AG04449 (cell line): Measurements from ENCODE around the gene PPP1CA.

Experiments used
- CTCF ChIA-PET: fragments of 350-600 bp; formaldehyde crosslinking; extraction: SDS; loops from one replicate; lab custom pipeline; 2021; ENCODE audit warnings: antibody characterized with exemption; lab: Yijun Ruan, JAX
- POLR2A ChIA-PET: fragments of 400-600, 350-600 bp; formaldehyde crosslinking; extraction: SDS; loops from one replicate; lab custom pipeline; 2020; ENCODE audit warnings: antibody characterized with exemption, inconsistent platforms; lab: Yijun Ruan, JAX
- DNase-seq: peaks from one replicate; pipeline ENCODE4 v3.0.0-alpha.2; 2010; ENCODE audit warnings: low read depth, low spot score
- H3K4me3 ChIP-seq: 2 replicates; pipeline ENCODE4 v1.5.1; 2011; ENCODE audit warnings: low read depth, mild to moderate bottlenecking, control low read depth, low read length
- TF ChIP-seq, protein P1 (sequence below): IDR thresholded peaks from one replicate; pipeline ENCODE4 v1.5.1; 2011; ENCODE audit warnings: mild to moderate bottlenecking, moderate library complexity, low read length, control low read depth, inconsistent platforms; ENCODE audit not compliant: insufficient read depth; ENCODE audit errors: missing control alignments

The PPP1CA gene

DNA sequence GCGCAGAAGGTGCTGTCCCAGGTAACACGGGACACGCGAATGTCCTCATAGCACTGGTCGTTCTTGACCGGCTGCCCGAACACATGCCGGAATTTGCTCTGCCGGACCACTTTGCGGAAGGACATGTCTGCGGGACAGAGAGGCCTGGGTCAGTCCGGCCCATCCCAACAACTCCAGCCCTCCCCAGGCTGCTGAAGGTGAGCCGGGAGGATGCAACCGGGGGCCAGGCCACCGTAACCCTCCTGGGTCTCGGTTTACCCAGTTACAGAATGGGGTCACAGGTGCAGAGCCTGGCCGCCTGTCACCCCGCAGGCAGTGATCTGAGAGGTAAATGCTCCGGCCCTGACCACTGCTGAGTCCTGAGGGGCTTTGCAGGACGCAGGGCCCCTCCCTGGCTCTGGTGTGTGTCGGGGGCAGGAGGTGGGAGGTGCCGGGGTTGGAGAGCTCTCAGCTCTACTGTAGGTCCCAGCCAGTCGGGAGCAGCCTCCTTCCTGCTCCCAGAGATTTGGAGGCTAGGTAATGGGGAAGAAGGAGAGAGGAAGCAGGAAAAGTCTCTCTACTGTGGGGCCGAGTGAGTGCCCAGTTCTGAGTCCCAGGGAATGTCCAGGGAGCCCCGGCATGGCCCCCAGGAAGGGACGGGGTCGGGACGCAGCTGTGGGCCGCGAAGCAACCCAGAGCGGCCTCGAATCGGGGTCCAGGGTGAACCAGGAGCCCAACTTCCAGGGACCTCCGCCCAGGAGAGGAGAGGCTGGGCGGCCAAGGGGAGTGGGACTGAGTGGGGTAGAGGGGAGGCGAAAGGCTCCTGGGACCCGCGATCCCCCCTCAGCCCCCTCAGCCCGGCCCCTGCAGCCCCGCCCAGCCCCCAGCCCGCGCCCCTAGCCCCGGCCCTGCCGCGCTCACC, 41.1 kb upstream of the PPP1CA start:
- TF ChIP-seq, protein P1, sequence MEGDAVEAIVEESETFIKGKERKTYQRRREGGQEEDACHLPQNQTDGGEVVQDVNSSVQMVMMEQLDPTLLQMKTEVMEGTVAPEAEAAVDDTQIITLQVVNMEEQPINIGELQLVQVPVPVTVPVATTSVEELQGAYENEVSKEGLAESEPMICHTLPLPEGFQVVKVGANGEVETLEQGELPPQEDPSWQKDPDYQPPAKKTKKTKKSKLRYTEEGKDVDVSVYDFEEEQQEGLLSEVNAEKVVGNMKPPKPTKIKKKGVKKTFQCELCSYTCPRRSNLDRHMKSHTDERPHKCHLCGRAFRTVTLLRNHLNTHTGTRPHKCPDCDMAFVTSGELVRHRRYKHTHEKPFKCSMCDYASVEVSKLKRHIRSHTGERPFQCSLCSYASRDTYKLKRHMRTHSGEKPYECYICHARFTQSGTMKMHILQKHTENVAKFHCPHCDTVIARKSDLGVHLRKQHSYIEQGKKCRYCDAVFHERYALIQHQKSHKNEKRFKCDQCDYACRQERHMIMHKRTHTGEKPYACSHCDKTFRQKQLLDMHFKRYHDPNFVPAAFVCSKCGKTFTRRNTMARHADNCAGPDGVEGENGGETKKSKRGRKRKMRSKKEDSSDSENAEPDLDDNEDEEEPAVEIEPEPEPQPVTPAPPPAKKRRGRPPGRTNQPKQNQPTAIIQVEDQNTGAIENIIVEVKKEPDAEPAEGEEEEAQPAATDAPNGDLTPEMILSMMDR: no peak
- DNase-seq: no peak
- POLR2A ChIA-PET: interaction anchor here (0.6 to 1.0 kb wide), 3 partner anchors 10 to 62 kb away, joined by 3 to 6 read pairs (median 5); no protein-coding TSS in a partner anchor
- CTCF ChIA-PET: no interaction called here
- H3K4me3 ChIP-seq: peak overlapping the region; percentile 85

DNA sequence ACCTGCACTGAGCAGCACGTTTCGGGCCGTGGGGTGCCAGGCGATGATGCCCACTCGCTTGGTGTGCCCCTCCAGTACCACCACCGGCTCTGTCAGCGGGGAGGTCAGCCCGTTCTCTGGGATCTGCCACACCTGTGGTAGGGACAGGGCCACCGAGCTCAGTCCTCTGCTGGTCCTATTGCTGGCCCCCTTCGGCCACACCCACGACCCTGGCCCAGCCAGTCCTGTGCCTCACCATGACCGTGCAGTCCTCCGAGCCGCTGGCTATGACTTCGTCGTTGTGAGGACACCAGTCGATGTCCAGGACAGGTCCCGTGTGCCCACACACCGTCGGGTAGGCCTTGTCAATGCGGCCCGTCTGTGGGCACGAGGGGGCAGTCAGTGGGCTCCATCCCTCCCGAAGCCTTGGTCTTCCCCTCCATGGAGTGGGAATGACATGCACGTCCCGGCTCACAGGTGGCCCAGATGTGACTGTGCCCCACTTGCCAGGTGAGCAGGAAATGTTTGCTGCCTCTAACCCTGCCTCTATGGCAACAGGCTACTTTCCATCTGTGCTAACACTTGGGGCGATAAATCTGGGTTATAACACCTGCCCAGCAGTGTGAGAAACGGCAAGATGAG, 40.2 kb upstream of the PPP1CA start:
- TF ChIP-seq, protein P1: no peak
- no peak for DNase-seq
- ChIA-PET CTCF (no interaction called here), POLR2A (no interaction called here)
- peak overlapping the region; percentile 85 for H3K4me3 ChIP-seq

DNA sequence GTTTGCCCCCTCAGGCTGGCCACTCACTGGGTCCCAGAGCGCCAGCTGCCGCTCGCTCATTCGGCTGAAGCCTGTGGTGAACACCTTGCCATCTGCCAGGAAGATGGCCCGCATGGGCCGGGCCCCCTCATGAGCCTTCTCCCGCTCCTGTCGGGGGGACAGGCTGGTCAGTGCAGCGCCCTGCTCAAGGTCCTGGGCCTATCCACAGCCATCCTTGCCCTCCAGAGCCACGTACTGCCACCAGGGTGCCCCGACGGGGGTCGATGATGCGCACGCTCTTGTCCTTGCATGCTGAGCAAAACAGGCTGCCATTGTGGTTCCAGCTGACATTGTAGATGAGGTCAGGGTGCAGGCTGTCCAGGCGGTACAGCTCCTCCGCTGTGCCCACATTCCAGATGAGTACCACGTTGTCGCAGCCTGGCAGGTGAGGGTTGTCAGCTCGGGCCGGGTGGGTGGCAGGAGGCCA, 39.5 kb upstream of the PPP1CA start:
- TF ChIP-seq, protein P1: no peak

DNA sequence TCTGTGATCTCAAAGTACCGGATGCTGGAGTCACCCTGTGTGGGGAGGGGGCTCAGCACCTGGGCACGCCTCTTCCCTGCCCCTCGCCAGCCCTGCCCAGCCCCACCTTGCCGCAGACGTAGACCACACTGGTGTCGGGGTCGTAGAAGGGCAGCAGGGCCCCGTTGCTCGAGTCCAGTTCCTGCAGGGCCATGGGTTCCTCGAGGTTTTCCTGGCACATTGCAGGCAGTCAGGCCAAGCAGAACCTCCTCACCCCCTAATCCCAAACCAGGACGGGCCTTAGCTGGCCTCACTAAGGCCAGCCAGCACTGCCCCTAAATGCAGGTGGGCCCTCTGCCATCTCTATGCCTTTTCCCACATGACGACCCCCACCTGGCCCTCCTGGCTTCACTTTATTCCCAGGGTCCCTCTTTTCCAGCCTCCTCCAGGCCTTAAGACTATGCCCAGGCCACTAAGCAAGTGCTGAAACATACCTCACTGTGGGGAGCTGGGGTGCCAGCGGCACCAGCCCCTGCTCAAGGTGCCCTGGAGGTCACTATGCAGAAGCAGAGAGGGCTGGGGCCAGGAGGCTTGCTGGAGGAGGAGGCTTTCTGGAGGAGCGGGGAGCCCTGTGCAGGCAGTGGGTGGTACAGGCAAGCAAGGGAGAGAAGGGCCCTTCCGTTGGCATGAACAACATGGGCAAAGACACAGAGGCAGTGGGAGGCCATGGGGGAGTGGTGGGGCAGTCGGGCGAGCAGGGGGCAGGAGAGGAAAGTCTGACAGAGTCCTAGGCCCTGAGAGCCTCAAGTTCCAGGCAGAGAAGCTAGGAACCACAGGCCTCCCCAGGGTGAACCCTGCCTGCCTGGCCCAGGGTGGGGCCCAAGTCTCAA, 38.8 kb upstream of the PPP1CA start:
- ChIA-PET CTCF (no interaction called here), POLR2A (no interaction called here)
- TF ChIP-seq, protein P1: no peak
- no peak for DNase-seq
- no peak overlapping the region for H3K4me3 ChIP-seq

More for the DNA sequence above, 39.5 kb upstream of the PPP1CA start:
- no peak for DNase-seq
- H3K4me3 ChIP-seq: no peak overlapping the region
- ChIA-PET CTCF (no interaction called here), POLR2A (no interaction called here)

DNA sequence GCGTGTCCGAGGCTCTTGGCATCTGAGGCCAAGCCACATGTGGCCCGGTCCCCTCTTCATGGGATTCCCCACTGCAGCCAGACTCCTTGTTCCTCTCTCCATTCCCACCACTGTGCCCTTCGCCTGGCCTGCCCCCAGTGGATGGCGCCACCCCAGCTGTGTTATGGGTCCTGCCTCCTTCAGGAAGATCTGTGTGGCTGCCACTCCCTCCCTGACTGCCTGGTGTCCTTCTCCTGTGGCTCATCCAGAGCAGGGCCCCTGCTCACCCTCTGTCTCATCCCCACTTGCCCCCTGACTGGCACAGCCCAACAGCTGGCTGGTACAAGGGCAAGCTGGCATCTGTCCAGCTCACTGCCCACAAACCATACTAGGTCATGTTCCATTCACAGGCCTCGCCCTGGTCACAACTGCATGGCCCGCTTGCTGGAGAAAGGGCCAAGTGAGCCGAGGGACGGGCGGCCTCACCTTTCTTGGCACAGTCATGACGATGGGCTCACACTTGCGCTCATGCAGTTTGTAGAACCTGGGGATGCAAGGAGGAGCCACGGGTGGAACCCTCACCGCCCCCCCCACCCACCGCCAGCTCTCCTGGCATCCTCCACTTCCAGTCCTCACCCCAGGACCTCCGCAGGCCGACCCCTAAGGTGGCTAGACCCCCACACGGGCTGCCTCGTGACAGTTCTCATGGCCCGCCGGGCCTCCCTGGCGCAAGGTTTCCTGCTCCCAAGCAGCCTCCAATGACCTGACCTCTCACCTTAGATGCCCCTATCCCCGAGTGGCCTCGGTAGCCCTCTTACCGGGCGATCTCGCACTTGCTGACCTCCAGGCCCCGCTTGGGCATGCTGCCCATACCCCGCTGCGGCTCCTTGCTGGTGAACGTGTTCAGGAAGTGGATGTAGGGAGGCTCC, 37.9 kb upstream of the PPP1CA start:
- TF ChIP-seq, protein P1: peak; percentile 38
- no peak overlapping the region for H3K4me3 ChIP-seq
- DNase-seq: no peak
- ChIA-PET CTCF (interaction anchor here (0.8 to 2.1 kb wide), 2 partner anchors 11 to 29 kb away, joined by 3 to 9 read pairs; partner anchors contain the start of gene RPS6KB2), POLR2A (no interaction called here)
